SK-N-SH treated with all-trans-retinoic acid at 6 μM for 48 hours (cell line): ENCODE data around the gene IKBKE.

Experiments used
- ATAC-seq: fragments of 200-7000 bp; cut with Tn5 transposase; 3 replicates; pipeline ENCODE4 v1.9.1; 2020; ENCODE audit warnings: mild to moderate bottlenecking, moderate library complexity
- ARNTL ChIP-seq: fragments of 450-650 bp; formaldehyde crosslinking; IDR thresholded peaks from 2 replicates; pipeline ENCODE4 v1.5.0; 2020; ENCODE audit warnings: low read depth, mild to moderate bottlenecking, moderate library complexity, borderline replicate concordance
- CSDC2 ChIP-seq: fragments of 250-450 bp; sonication (Bioruptor Pico); IDR thresholded peaks from 2 replicates; pipeline ENCODE4 v1.5.0; 2020; ENCODE audit warnings: mild to moderate bottlenecking, moderate library complexity
- ESRRG ChIP-seq: fragments of 250-450 bp; sonication (Bioruptor Pico); IDR thresholded peaks from 2 replicates; pipeline ENCODE4 v1.6.1; 2021; ENCODE audit warnings: mild to moderate bottlenecking
- GLIS3 ChIP-seq: fragments of 250-450 bp; sonication (Bioruptor Pico); IDR thresholded peaks from 2 replicates; pipeline ENCODE4 v1.5.0; 2020; ENCODE audit warnings: mild to moderate bottlenecking, moderate library complexity
- ISL1 ChIP-seq: fragments of 250-450 bp; sonication (Bioruptor Pico); IDR thresholded peaks from 2 replicates; pipeline ENCODE4 v2.1.2; 2022; ENCODE audit warnings: mild to moderate bottlenecking, moderate library complexity
- OSR1 ChIP-seq: fragments of 250-450 bp; sonication (Bioruptor Pico); IDR thresholded peaks from 2 replicates; pipeline ENCODE4 v1.8.0; 2022; ENCODE audit warnings: moderate library complexity, mild to moderate bottlenecking, inconsistent platforms
- POU6F1 ChIP-seq: fragments of 250-450 bp; sonication (Bioruptor Pico); IDR thresholded peaks from 2 replicates; pipeline ENCODE4 v1.8.0; 2021; ENCODE audit warnings: low read depth, mild to moderate bottlenecking, moderate library complexity, borderline replicate concordance
- PPARA ChIP-seq: fragments of 250-450 bp; sonication (Bioruptor Pico); IDR thresholded peaks from 2 replicates; pipeline ENCODE4 v1.5.0; 2020; ENCODE audit warnings: mild to moderate bottlenecking, borderline replicate concordance
- RARB ChIP-seq: fragments of 250-450 bp; sonication (Bioruptor Pico); IDR thresholded peaks from 2 replicates; pipeline ENCODE4 v1.8.0; 2021; ENCODE audit warnings: mild to moderate bottlenecking, moderate library complexity
- SNAI2 ChIP-seq: fragments of 250-450 bp; sonication (Bioruptor Pico); IDR thresholded peaks from 2 replicates; pipeline ENCODE4 v1.5.0; 2020; ENCODE audit warnings: mild to moderate bottlenecking, moderate library complexity
- TCF4 ChIP-seq: fragments of 250-450 bp; sonication (Bioruptor Pico); IDR thresholded peaks from 2 replicates; pipeline ENCODE4 v1.8.0; 2021; ENCODE audit warnings: mild to moderate bottlenecking, moderate library complexity, borderline replicate concordance
- TOX ChIP-seq: fragments of 250-450 bp; sonication (Bioruptor Pico); IDR thresholded peaks from 2 replicates; pipeline ENCODE4 v1.8.0; 2021; ENCODE audit warnings: mild to moderate bottlenecking, moderate library complexity, borderline replicate concordance
- ZC3H10 ChIP-seq: fragments of 250-450 bp; sonication (Bioruptor Pico); IDR thresholded peaks from 2 replicates; pipeline ENCODE4 v1.5.1; 2021; ENCODE audit warnings: mild to moderate bottlenecking, moderate library complexity
- ZFP3 ChIP-seq: fragments of 250-450 bp; sonication (Bioruptor Pico); IDR thresholded peaks from 2 replicates; pipeline ENCODE4 v1.5.0; 2020; ENCODE audit warnings: mild to moderate bottlenecking, moderate library complexity
- ZFP30 ChIP-seq: fragments of 450-650 bp; formaldehyde crosslinking; IDR thresholded peaks from 2 replicates; pipeline ENCODE4 v1.5.0; 2022; ENCODE audit warnings: mild to moderate bottlenecking, moderate library complexity
- ZNF565 ChIP-seq: fragments of 450-650 bp; formaldehyde crosslinking; conservative IDR thresholded peaks from 2 replicates; pipeline ENCODE4 v1.5.0; 2020; ENCODE audit warnings: low read depth, mild to moderate bottlenecking, moderate library complexity
- ZNF70 ChIP-seq: fragments of 450-650 bp; formaldehyde crosslinking; IDR thresholded peaks from 2 replicates; pipeline ENCODE4 v1.5.0; 2020; ENCODE audit warnings: mild to moderate bottlenecking, moderate library complexity
- ZNF8 ChIP-seq: fragments of 450-650 bp; formaldehyde crosslinking; IDR thresholded peaks from 2 replicates; pipeline ENCODE4 v1.5.0; 2020; ENCODE audit warnings: mild to moderate bottlenecking, moderate library complexity
- TF ChIP-seq, protein P1 (sequence below): fragments of 250-450 bp; sonication (Bioruptor Pico); IDR thresholded peaks from 2 replicates; pipeline ENCODE4 v1.5.1; 2021; ENCODE audit warnings: mild to moderate bottlenecking, moderate library complexity
- TF ChIP-seq, protein P2 (sequence below): fragments of 250-450 bp; sonication (Bioruptor Pico); IDR thresholded peaks from 2 replicates; pipeline ENCODE4 v1.5.0; 2020; ENCODE audit warnings: mild to moderate bottlenecking, moderate library complexity
- TF ChIP-seq, protein P3 (sequence below): fragments of 250-450 bp; sonication (Bioruptor Pico); IDR thresholded peaks from 2 replicates; pipeline ENCODE4 v1.8.0; 2020; ENCODE audit warnings: mild to moderate bottlenecking, moderate library complexity, borderline replicate concordance

The IKBKE gene

DNA sequence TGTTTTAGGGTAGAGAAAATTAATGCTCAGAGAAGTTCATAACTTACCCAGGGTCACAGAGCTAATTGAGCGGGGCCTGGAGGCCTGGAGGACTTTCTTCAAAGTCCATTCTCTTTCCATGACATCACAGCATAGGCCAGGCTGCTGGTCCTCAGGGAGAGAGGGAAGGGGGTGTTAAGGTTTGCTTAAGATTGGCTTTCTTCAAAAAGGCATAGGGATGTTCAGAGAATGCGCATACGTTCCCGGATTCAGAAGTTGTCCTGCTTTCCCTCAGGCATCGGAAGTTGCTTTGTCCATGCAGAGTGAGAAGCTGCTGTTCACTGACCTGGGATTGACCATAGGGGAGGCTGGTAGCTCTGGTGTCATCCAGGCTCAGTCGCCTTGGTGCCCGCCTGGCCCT is 62.1 kb downstream of the IKBKE start:
- ATAC-seq, result no peak
- TF ChIP-seq, protein P1, sequence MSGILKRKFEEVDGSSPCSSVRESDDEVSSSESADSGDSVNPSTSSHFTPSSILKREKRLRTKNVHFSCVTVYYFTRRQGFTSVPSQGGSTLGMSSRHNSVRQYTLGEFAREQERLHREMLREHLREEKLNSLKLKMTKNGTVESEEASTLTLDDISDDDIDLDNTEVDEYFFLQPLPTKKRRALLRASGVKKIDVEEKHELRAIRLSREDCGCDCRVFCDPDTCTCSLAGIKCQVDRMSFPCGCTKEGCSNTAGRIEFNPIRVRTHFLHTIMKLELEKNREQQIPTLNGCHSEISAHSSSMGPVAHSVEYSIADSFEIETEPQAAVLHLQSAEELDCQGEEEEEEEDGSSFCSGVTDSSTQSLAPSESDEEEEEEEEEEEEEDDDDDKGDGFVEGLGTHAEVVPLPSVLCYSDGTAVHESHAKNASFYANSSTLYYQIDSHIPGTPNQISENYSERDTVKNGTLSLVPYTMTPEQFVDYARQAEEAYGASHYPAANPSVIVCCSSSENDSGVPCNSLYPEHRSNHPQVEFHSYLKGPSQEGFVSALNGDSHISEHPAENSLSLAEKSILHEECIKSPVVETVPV (CRISPR knock-in tag), result no peak
- TF ChIP-seq, protein P2, sequence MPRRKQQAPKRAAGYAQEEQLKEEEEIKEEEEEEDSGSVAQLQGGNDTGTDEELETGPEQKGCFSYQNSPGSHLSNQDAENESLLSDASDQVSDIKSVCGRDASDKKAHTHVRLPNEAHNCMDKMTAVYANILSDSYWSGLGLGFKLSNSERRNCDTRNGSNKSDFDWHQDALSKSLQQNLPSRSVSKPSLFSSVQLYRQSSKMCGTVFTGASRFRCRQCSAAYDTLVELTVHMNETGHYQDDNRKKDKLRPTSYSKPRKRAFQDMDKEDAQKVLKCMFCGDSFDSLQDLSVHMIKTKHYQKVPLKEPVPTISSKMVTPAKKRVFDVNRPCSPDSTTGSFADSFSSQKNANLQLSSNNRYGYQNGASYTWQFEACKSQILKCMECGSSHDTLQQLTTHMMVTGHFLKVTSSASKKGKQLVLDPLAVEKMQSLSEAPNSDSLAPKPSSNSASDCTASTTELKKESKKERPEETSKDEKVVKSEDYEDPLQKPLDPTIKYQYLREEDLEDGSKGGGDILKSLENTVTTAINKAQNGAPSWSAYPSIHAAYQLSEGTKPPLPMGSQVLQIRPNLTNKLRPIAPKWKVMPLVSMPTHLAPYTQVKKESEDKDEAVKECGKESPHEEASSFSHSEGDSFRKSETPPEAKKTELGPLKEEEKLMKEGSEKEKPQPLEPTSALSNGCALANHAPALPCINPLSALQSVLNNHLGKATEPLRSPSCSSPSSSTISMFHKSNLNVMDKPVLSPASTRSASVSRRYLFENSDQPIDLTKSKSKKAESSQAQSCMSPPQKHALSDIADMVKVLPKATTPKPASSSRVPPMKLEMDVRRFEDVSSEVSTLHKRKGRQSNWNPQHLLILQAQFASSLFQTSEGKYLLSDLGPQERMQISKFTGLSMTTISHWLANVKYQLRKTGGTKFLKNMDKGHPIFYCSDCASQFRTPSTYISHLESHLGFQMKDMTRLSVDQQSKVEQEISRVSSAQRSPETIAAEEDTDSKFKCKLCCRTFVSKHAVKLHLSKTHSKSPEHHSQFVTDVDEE (CRISPR knock-in tag), result no peak
- no peak for TF ChIP-seq RARB
- TF ChIP-seq ZNF565 (CRISPR knock-in tag), result no peak
- TF ChIP-seq SNAI2 (CRISPR knock-in tag), result no peak
- no peak for TF ChIP-seq ZFP30 (CRISPR knock-in tag)
- TF ChIP-seq ZFP3 (CRISPR knock-in tag), result no peak
- no peak for TF ChIP-seq OSR1 (CRISPR knock-in tag)
- no peak for TF ChIP-seq POU6F1 (CRISPR knock-in tag)
- no peak for TF ChIP-seq ZNF70 (CRISPR knock-in tag)
- TF ChIP-seq ISL1 (CRISPR knock-in tag), result no peak
- TF ChIP-seq ARNTL (CRISPR knock-in tag), result no peak
- no peak for TF ChIP-seq ZNF8 (CRISPR knock-in tag)
- TF ChIP-seq TOX (CRISPR knock-in tag), result no peak
- no peak for TF ChIP-seq ZC3H10 (CRISPR knock-in tag)
- TF ChIP-seq GLIS3, result no peak
- no peak for TF ChIP-seq ESRRG (CRISPR knock-in tag)

- TF ChIP-seq ISL1 (CRISPR knock-in tag), result no peak
- no peak for TF ChIP-seq OSR1 (CRISPR knock-in tag)
- no peak for TF ChIP-seq RARB
- no peak for TF ChIP-seq ZFP3 (CRISPR knock-in tag)
- no peak for TF ChIP-seq ZNF8 (CRISPR knock-in tag)
- TF ChIP-seq POU6F1 (CRISPR knock-in tag), result no peak
- TF ChIP-seq, protein P2 (CRISPR knock-in tag), result no peak
- no peak for TF ChIP-seq CSDC2
- TF ChIP-seq, protein P3, sequence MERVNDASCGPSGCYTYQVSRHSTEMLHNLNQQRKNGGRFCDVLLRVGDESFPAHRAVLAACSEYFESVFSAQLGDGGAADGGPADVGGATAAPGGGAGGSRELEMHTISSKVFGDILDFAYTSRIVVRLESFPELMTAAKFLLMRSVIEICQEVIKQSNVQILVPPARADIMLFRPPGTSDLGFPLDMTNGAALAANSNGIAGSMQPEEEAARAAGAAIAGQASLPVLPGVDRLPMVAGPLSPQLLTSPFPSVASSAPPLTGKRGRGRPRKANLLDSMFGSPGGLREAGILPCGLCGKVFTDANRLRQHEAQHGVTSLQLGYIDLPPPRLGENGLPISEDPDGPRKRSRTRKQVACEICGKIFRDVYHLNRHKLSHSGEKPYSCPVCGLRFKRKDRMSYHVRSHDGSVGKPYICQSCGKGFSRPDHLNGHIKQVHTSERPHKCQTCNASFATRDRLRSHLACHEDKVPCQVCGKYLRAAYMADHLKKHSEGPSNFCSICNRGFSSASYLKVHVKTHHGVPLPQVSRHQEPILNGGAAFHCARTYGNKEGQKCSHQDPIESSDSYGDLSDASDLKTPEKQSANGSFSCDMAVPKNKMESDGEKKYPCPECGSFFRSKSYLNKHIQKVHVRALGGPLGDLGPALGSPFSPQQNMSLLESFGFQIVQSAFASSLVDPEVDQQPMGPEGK, result no peak
- no peak; the same call in 1 of the 2 replicates for TF ChIP-seq TCF4 (CRISPR knock-in tag)
- no peak for TF ChIP-seq PPARA (CRISPR knock-in tag)
- TF ChIP-seq ZNF565 (CRISPR knock-in tag), result no peak
- TF ChIP-seq ZC3H10 (CRISPR knock-in tag), result no peak
- no peak for TF ChIP-seq ARNTL (CRISPR knock-in tag)
- TF ChIP-seq SNAI2 (CRISPR knock-in tag), result no peak
- TF ChIP-seq ESRRG (CRISPR knock-in tag), result no peak
- TF ChIP-seq ZNF70 (CRISPR knock-in tag), result no peak
- peak; percentile 36; the same call in 1 of the 3 replicates for ATAC-seq
These were observed 64.3 kb downstream of the IKBKE start for GRCh38 chr1:206534552-206534951.
